Uterus (tissue), 2 donors: ENCODE results near the gene ZNF440.

Experiments
- POLR2A ChIP-seq, 2 donors: fragments of 450-650 bp; IDR thresholded peaks; one replicate each; pipeline ENCODE4 v1.6.1; 2016; ENCODE audit warnings: antibody characterized with exemption in 2 of 2, mild to moderate bottlenecking in 1 of 2, moderate library complexity in 1 of 2
- TF ChIP-seq, protein P1 (sequence below), 4 experiments: fragments of 200-600 bp in 2 of 4; fragments of 450-650 bp in 2 of 4; sonication (generic) in 2 of 4; IDR thresholded peaks; one replicate each; pipeline ENCODE4 v1.5.1; 2016 to 2019; ENCODE audit warnings: antibody characterized with exemption in 4 of 4, mild to moderate bottlenecking in 2 of 4, moderate library complexity in 1 of 4

DNA sequence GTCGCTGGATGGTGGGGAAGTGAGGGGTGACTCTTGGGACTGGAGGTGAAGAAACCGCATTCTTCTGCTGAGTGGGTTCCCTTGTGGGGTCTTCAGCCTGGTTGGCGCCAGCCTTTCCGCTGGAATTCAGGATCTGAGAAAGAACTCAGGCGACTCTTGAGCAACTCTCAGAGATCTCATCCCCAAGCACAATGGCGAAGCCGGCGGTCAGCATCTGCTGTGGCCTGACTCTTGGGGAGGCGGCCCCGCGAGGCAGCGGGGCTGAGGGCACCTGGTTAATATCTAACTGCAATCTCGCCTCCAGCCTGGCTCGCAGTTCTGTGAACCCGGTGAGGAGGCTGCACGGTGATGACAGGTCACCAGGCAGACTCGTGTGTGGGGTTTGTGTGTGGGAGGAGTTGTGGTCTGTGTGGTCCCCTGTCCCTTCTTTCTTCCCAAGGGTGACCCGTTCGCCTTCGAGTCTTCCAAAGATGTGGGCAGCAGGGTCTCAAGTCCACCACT is 46.4 kb upstream of the ZNF440 start:
- TF ChIP-seq, protein P1, sequence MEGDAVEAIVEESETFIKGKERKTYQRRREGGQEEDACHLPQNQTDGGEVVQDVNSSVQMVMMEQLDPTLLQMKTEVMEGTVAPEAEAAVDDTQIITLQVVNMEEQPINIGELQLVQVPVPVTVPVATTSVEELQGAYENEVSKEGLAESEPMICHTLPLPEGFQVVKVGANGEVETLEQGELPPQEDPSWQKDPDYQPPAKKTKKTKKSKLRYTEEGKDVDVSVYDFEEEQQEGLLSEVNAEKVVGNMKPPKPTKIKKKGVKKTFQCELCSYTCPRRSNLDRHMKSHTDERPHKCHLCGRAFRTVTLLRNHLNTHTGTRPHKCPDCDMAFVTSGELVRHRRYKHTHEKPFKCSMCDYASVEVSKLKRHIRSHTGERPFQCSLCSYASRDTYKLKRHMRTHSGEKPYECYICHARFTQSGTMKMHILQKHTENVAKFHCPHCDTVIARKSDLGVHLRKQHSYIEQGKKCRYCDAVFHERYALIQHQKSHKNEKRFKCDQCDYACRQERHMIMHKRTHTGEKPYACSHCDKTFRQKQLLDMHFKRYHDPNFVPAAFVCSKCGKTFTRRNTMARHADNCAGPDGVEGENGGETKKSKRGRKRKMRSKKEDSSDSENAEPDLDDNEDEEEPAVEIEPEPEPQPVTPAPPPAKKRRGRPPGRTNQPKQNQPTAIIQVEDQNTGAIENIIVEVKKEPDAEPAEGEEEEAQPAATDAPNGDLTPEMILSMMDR (IDR thresholded peaks at IDR 0.05): no peak
- TF ChIP-seq POLR2A (IDR thresholded peaks at IDR 0.05): no peak
